Measurements from ENCODE around the gene MDM1. TPM values are rescaled to one million over a fixed set of nuclear protein-coding genes. Genes with fewer than 3 reads are reported as not detected.

The MDM1 gene
- total RNA-seq, 1 experiment from 2014 or later: 14.0 TPM

DNA sequence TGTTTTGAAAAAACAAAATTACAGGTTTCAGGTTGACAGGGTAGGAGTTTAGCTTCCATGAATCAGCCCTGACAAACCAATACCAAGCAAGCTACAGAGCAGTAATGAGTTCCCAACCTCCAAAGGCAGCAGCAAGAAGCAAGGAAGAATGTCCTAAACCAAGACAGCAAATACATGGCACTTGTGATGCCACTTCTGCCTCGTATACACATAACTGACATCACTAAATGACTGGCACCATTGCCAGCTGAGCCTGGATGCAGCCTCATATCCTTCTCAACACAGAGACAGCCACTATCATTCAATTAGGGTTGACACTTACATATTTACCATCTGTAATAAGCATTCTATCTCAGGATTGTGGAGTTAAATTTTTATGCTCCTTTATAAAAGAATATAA, 35.0 kb upstream of the MDM1 start:
- CTCF ChIA-PET: no interaction called here
- intact Hi-C loops (cut with micrococcal nuclease; ENCODE audit: unreplicated experiment): loop anchor here (10.0 kb wide), 1 partner anchor 438 kb away; the partner anchor contains the start of gene MDM2

GRCh38 chr12:68364893-68365725, 32.9 kb upstream of the MDM1 start:
- peaks cover 19% of the 10 kb centered on the region for H3K4me1 ChIP-seq (replicated peaks; ENCODE audit: insufficient read depth)
- H3K27ac ChIP-seq: peak overlapping the region; percentile 87
- H2AFZ ChIP-seq: peak overlapping the region; percentile 80
- ChIA-PET CTCF (no interaction called here), POLR2A (ENCODE audit: unreplicated experiment) (interaction anchor here (0.6 to 1.3 kb wide), 5 partner anchors 8 to 1862 kb away, joined by 3 to 8 read pairs (median 5); partner anchors contain the start of gene MDM1)
- H3K9me2 ChIP-seq (ENCODE audit: insufficient read depth): no peaks in the 10 kb centered on the region
- DNase-seq: peak; percentile 93 to 95
- H3K79me2 ChIP-seq (ENCODE audit: low read depth): no peaks in the 10 kb centered on the region
- TF ChIP-seq CTCF (conservative IDR thresholded peaks at IDR 0.05) (no peak), EZH2 (IDR thresholded peaks at IDR 0.05; ENCODE audit: low read depth) (no peak)
- no peaks in the 10 kb centered on the region for H4K20me1 ChIP-seq (ENCODE audit: insufficient read depth)
- no peaks in the 10 kb centered on the region for H3K9me3 ChIP-seq (ENCODE audit: insufficient read depth, low read depth)
- intact Hi-C loops (cut with micrococcal nuclease; ENCODE audit: unreplicated experiment): loop anchor here (1.0 to 10.0 kb wide), 3 partner anchors 245 to 440 kb away; partner anchors contain the start of genes MDM2, NUP107 and RAP1B
- no peaks in the 10 kb centered on the region for H3K27me3 ChIP-seq (ENCODE audit: insufficient read depth, low read depth)
- peak overlapping the region; percentile 55 for H3K4me3 ChIP-seq
- H3K4me2 ChIP-seq: peak overlapping the region; percentile 87
- peaks cover 19% of the 10 kb centered on the region for H3F3A ChIP-seq (ENCODE audit: insufficient read depth, low read depth)
- H3K36me3 ChIP-seq (ENCODE audit: low read depth): no peaks in the 10 kb centered on the region
- BruUV-seq (replicated peaks): no TSS peak

More for the DNA sequence above, 35.0 kb upstream of the MDM1 start:
- H3K9me3 ChIP-seq (ENCODE audit: insufficient read depth, low read depth): no peaks in the 10 kb centered on the region
- TF ChIP-seq EZH2 (IDR thresholded peaks at IDR 0.05; ENCODE audit: low read depth): no peak
- TF ChIP-seq CTCF (conservative IDR thresholded peaks at IDR 0.05): no peak
- H3K27ac ChIP-seq: no peak overlapping the region
- no peak overlapping the region for H2AFZ ChIP-seq
- H3K4me1 ChIP-seq (replicated peaks; ENCODE audit: insufficient read depth): peaks cover 19% of the 10 kb centered on the region
- peaks cover 19% of the 10 kb centered on the region for H3F3A ChIP-seq (ENCODE audit: insufficient read depth, low read depth)
- no TSS peak for BruUV-seq (replicated peaks)
- no peaks in the 10 kb centered on the region for H3K79me2 ChIP-seq (ENCODE audit: low read depth)
- no peak overlapping the region for H3K4me3 ChIP-seq
- H3K27me3 ChIP-seq (ENCODE audit: insufficient read depth, low read depth): no peaks in the 10 kb centered on the region
- H4K20me1 ChIP-seq (ENCODE audit: insufficient read depth): no peaks in the 10 kb centered on the region
- H3K9me2 ChIP-seq (ENCODE audit: insufficient read depth): no peaks in the 10 kb centered on the region
- POLR2A ChIA-PET (ENCODE audit: unreplicated experiment): no interaction called here
- no peaks in the 10 kb centered on the region for H3K36me3 ChIP-seq (ENCODE audit: low read depth)
- H3K4me2 ChIP-seq: no peak overlapping the region
- no peak for DNase-seq

DNA sequence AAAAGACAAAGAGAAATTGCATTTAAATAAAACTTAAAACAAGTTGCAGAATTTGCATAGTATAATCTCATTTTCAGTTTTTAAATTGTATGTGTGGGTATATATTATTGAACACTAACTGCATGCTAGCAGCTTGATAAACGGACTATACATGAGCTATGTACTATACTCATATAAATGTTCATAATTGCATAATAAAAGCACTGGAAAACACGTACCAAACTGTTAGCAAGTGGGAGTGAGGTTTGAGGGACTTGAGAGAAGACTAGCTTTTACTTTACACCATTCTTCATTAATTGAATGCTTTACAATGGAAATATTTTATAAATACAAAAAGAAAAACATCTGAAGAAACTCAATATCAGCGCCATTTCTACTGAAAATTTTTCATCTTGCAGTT, 32.2 kb upstream of the MDM1 start:
- Histone ChIP-seq H3K4me3 (peak overlapping the region; percentile 55; the same call in 1 of the 2 replicates), H3K27me3 (ENCODE audit: insufficient read depth, low read depth) (no peaks in the 10 kb centered on the region), H3K9me3 (ENCODE audit: insufficient read depth, low read depth) (no peaks in the 10 kb centered on the region), H3K79me2 (ENCODE audit: low read depth) (no peaks in the 10 kb centered on the region), H3K36me3 (ENCODE audit: low read depth) (no peaks in the 10 kb centered on the region), H3K4me1 (replicated peaks; ENCODE audit: insufficient read depth) (peaks cover 19% of the 10 kb centered on the region), H2AFZ (peak overlapping the region; percentile 80), H4K20me1 (ENCODE audit: insufficient read depth) (no peaks in the 10 kb centered on the region), H3K27ac (peak overlapping the region; percentile 87), H3F3A (ENCODE audit: insufficient read depth, low read depth) (peaks cover 21% of the 10 kb centered on the region), H3K9me2 (ENCODE audit: insufficient read depth) (no peaks in the 10 kb centered on the region), H3K4me2 (peak overlapping the region; percentile 87)
- no peak for DNase-seq
- no TSS peak for BruUV-seq (replicated peaks)
- intact Hi-C loops (cut with micrococcal nuclease; ENCODE audit: unreplicated experiment): loop anchor here (2.0 to 10.0 kb wide), 2 partner anchors 322 to 440 kb away; partner anchors contain the start of genes MDM2 and NUP107
- TF ChIP-seq CTCF (conservative IDR thresholded peaks at IDR 0.05) (no peak), EZH2 (IDR thresholded peaks at IDR 0.05; ENCODE audit: low read depth) (no peak)
- ChIA-PET POLR2A (ENCODE audit: unreplicated experiment) (interaction anchor here (1.0 to 1.3 kb wide), 2 partner anchors 15 to 33 kb away, joined by 5 to 8 read pairs; partner anchors contain the start of gene MDM1), CTCF (no interaction called here)
